AG09309 (cell line): Measurements from ENCODE around the gene HEPHL1.

ENCODE experiments used
- DNase-seq: peaks from one replicate; pipeline ENCODE4 v3.0.0-alpha.2; 2010; ENCODE audit warnings: low read depth
- H3K4me3 ChIP-seq: 2 replicates; pipeline ENCODE4 v1.5.1; 2011; ENCODE audit warnings: mild to moderate bottlenecking, low read depth, low read length, moderate library complexity; ENCODE audit not compliant: control insufficient read depth
- CTCF ChIP-seq: IDR thresholded peaks from 2 replicates; pipeline ENCODE4 v1.5.1; 2011; ENCODE audit warnings: mild to moderate bottlenecking, low read depth, low read length, inconsistent platforms; ENCODE audit not compliant: insufficient read depth, control insufficient read depth; ENCODE audit errors: missing control alignments

Gene HEPHL1

GRCh38 chr11:94002226-94002625 lies 18.9 kb upstream of the HEPHL1 start:
- H3K4me3 ChIP-seq = no peak overlapping the region
- no peak for DNase-seq
- no peak for TF ChIP-seq CTCF

DNA sequence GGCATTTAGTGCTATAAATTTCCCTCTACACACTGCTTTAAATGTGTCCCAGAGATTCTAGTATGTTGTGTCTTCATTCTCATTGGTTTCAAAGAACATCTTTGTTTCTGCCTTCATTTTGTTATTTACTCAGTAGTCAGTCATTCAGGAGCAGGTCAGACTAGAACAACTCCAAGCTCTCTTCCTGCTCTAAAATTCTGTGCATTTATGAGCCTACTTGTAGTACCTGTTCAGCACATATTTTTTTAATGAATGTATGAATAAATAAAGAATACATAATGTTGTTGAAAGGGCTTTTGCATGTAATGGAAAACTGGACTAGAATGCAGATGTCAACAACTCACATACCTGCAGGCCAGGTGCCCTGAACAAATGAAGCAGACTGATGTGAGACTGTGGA lies 13.7 kb upstream of the HEPHL1 start:
- no peak for DNase-seq
- no peak overlapping the region for H3K4me3 ChIP-seq
- no peak for TF ChIP-seq CTCF

GRCh38 chr11:94007906-94008305 lies 13.2 kb upstream of the HEPHL1 start:
- TF ChIP-seq CTCF = no peak
- DNase-seq = no peak
- no peak overlapping the region for H3K4me3 ChIP-seq

- no peak for DNase-seq
- TF ChIP-seq CTCF = no peak
- no peak overlapping the region for H3K4me3 ChIP-seq
Observed at GRCh38 chr11:94010136-94010535, 11.0 kb upstream of the HEPHL1 start.

GRCh38 chr11:94011478-94011877 lies 9.7 kb upstream of the HEPHL1 start:
- no peak for TF ChIP-seq CTCF
- no peak overlapping the region for H3K4me3 ChIP-seq
- no peak for DNase-seq

DNA sequence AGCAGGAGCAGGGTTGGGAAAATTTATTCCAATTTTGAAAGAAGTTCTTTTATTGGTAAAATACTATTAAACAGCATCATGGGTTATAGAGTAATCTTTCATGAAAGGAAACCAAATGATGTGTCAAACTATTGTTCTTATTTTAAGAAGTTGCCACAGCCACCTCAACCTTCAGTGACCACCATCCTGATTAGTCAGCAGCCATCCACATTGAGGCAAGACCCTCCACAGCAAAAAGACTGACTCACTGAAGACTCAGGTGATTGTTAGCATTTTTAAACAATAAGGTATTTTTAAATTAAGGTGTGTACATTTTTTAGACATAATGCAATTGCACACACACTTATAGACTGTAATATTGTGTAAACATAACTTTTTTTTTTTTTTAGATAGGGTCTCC lies 3.7 kb upstream of the HEPHL1 start:
- TF ChIP-seq CTCF = no peak
- H3K4me3 ChIP-seq = no peak overlapping the region
- DNase-seq = no peak

GRCh38 chr11:94018721-94019120 lies 2.4 kb upstream of the HEPHL1 start:
- TF ChIP-seq CTCF = no peak
- no peak overlapping the region for H3K4me3 ChIP-seq
- no peak for DNase-seq
